Testis (tissue), 3 donors: ENCODE measurements around the gene MSMB. TPM values are rescaled to one million over a fixed set of nuclear protein-coding genes. Genes with fewer than 3 reads are reported as not detected.

Experiments used
- DNase-seq: peaks from one replicate; pipeline ENCODE4 v3.0.0-alpha.2; 2019
- H3K27ac ChIP-seq, 2 donors: fragments of 200-600 bp; sonication (generic); one replicate each; pipeline ENCODE4 v1.5.1; 2019
- H3K27me3 ChIP-seq: fragments of 200-600 bp; sonication (generic); one replicate; pipeline ENCODE4 v1.5.1; 2019
- H3K36me3 ChIP-seq: fragments of 200-600 bp; sonication (generic); one replicate; pipeline ENCODE4 v1.5.1; 2017; ENCODE audit warnings: low read depth; ENCODE audit errors: missing control alignments
- H3K4me1 ChIP-seq: fragments of 200-600 bp; sonication (generic); one replicate; pipeline ENCODE4 v1.5.1; 2019
- H3K4me3 ChIP-seq, 2 donors: fragments of 200-600 bp; sonication (generic); one replicate each; pipeline ENCODE4 v1.5.1; 2017 to 2019
- H3K9me3 ChIP-seq: fragments of 200-600 bp; sonication (generic); one replicate; pipeline ENCODE4 v1.5.1; 2017
- CTCF ChIP-seq, 3 experiments: fragments of 450-650 bp in 2 of 3; fragments of 200-600 bp in 1 of 3; sonication (generic) in 1 of 3; IDR thresholded peaks; one replicate each; pipeline ENCODE4 v1.5.1; 2016 to 2019; ENCODE audit warnings: antibody characterized with exemption in 3 of 3, mild to moderate bottlenecking in 2 of 3, moderate library complexity in 1 of 3
- POLR2A ChIP-seq: fragments of 450-650 bp; IDR thresholded peaks from one replicate; pipeline ENCODE4 v1.6.1; 2017; ENCODE audit warnings: antibody characterized with exemption, mild to moderate bottlenecking, moderate library complexity
- WGBS, 2 donors: methylation state at CpG; one replicate each; pipeline ENCODE4 v1.1.5; 2018; 5-methylcytosine and 5-hydroxymethylcytosine counted together
- intact Hi-C: fragments of 100-400 bp; cut with DNase I; formaldehyde crosslinking; loops from one replicate; pipeline ENCODE4 v1.15.1; 2023; ENCODE audit warnings: low total_unique reads
- polyA plus RNA-seq: library from polyadenylated mRNA; stranded (reverse); fragments of 350-450 nt; fragmentation: Illumina TruSeq; extraction: RNeasy Lipid Tissue Mini Kit (QIAGEN cat#74804); gene quantifications from one replicate; pipeline ENCODE4 v1.2.3, GENCODE V29; 2014; ENCODE audit warnings: low read depth, low replicate concordance; ENCODE audit not compliant: insufficient read depth
- total RNA-seq, 2 donors: library from RNA; depleted of rRNA; stranded (reverse); fragments of >200 nt; gene quantifications; one replicate each; pipeline ENCODE4 v1.2.3, GENCODE V29; 2016

The MSMB gene
- total and polyA plus RNA-seq, 3 donors from 2014 or later = 1.4 to 11.6 TPM; not detected in 1

DNA sequence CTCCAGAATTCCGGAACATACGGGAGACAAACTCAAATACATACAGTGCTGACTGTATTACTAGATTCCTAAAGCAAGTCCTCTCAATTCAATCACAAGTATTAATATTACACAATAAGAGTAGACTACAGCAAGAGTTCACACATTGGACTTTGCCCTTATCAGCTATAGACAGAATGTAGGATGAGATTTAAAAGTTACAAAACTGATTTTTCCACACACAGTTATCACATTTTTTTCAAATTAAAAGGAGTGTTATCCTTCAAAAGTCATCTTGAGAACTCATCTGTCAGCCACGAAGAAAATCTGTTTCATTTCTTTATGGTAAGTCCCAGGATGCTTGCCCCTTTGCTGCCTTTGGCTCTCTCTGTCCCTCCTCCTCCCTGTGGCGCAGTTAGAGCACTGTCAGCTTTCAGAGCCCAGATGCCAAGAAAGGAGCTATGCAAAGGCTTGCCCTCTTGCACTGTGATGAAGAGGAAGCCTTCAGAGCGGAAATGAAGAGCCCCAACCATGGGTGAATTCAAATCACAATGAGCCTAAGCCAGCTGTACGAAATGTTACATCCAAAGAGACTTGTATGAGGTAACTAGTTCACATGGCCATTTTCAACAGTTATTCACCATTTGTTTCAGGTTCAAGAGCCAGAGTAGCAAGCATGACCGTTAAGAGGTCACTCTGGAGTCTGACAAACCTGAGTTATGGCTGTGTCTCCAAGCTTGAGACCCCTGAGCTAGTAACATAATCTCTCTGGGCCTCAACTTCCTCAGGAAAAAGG, 26.3 kb downstream of the MSMB start:
- Histone ChIP-seq H3K4me3 (no peak overlapping the region), H3K9me3 (no peaks in the 10 kb centered on the region), H3K27ac (peak overlapping the region in 1 of 2 donors; percentile 4), H3K27me3 (no peaks in the 10 kb centered on the region), H3K4me1 (peaks cover 24% of the 10 kb centered on the region), H3K36me3 (no peaks in the 10 kb centered on the region)
- TF ChIP-seq CTCF (IDR thresholded peaks at IDR 0.05) = no peak
- no peak for TF ChIP-seq POLR2A
- WGBS, 2 donors = 57 to 71% methylated on average over 7 of the region's 7 CpGs
- intact Hi-C loops = no loop called here
- no peak for DNase-seq

GRCh38 chr10:46019177-46019528, 26.9 kb downstream of the MSMB start:
- H3K27me3 ChIP-seq = no peaks in the 10 kb centered on the region
- no peak for DNase-seq
- H3K4me1 ChIP-seq = peaks cover 24% of the 10 kb centered on the region
- H3K9me3 ChIP-seq = no peaks in the 10 kb centered on the region
- intact Hi-C loops = no loop called here
- no peaks in the 10 kb centered on the region for H3K36me3 ChIP-seq
- H3K27ac ChIP-seq = peak overlapping the region in 1 of 2 donors; percentile 4
- no peak overlapping the region for H3K4me3 ChIP-seq
- TF ChIP-seq POLR2A (no peak), CTCF (IDR thresholded peaks at IDR 0.05) (no peak)
- WGBS, 2 donors = 83 to 89% methylated on average over 3 of the region's 3 CpGs

GRCh38 chr10:46018453-46019176, 27.5 kb downstream of the MSMB start:
- intact Hi-C loops = no loop called here
- peaks cover 20% of the 10 kb centered on the region for H3K4me1 ChIP-seq

DNA sequence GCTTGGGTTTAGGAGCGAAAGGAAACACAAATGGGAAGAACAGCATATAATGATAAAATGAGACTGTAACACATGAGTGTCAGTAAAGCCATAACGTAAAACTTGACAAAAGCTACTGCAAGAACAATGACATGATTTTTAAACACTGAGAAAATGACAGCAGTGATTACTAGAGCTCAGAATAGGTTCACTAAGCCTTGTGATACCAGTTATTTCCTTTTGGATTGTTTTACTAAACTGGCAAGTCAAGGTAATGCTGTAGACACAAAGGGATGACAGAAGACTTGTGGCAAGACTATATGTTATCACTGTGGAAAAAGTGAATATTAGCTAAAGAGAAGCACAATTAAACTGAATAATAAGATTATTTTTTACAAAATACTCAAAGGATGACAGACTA, 28.3 kb downstream of the MSMB start:
- peaks cover 15% of the 10 kb centered on the region for H3K4me1 ChIP-seq
- H3K27me3 ChIP-seq = no peaks in the 10 kb centered on the region
- 82 to 88% methylated on average over 2 of the region's 2 CpGs for WGBS, 2 donors
- H3K4me3 ChIP-seq = no peak overlapping the region
- no peak overlapping the region for H3K27ac ChIP-seq
- intact Hi-C loops = no loop called here
- H3K36me3 ChIP-seq = no peaks in the 10 kb centered on the region
- no peaks in the 10 kb centered on the region for H3K9me3 ChIP-seq
- no peak for TF ChIP-seq CTCF (IDR thresholded peaks at IDR 0.05)
- TF ChIP-seq POLR2A = no peak
- DNase-seq = no peak

More at GRCh38 chr10:46018453-46019176, 27.5 kb downstream of the MSMB start:
- H3K36me3 ChIP-seq = no peaks in the 10 kb centered on the region
- no peaks in the 10 kb centered on the region for H3K27me3 ChIP-seq
- WGBS, 2 donors = 64 to 65% methylated on average over 2 of the region's 2 CpGs
- peak overlapping the region in 1 of 2 donors; percentile 4 for H3K27ac ChIP-seq
- no peak for TF ChIP-seq CTCF (IDR thresholded peaks at IDR 0.05)
- no peak for TF ChIP-seq POLR2A
- no peaks in the 10 kb centered on the region for H3K9me3 ChIP-seq
- H3K4me3 ChIP-seq = no peak overlapping the region
- DNase-seq = no peak
